A549 (cell line): Measurements from ENCODE around the gene IL17F.

Source experiments
- CEBPB ChIP-seq, 2 experiments: fragments of >200 bp in 1 of 2; sonication (Bioruptor Twin) in 1 of 2; formaldehyde crosslinking in 1 of 2; IDR thresholded peaks; 2 replicates each; pipeline ENCODE4 v1.6.1; 2012 to 2016
- ESRRA ChIP-seq: fragments of 150-350 bp; IDR thresholded peaks from 2 replicates; pipeline ENCODE4 v1.6.1; 2014; ENCODE audit warnings: mild to moderate bottlenecking, low read length, borderline replicate concordance
- HOXA7 ChIP-seq: fragments of 250-450 bp; sonication (Bioruptor Pico); IDR thresholded peaks from 2 replicates; pipeline ENCODE4 v1.5.0; 2020; ENCODE audit warnings: mild to moderate bottlenecking, moderate library complexity
- POLR2A ChIP-seq: IDR thresholded peaks from 2 replicates; pipeline ENCODE4 v1.6.1; 2012; ENCODE audit warnings: mild to moderate bottlenecking, low read length
- POLR2AphosphoS2 ChIP-seq: conservative IDR thresholded peaks from 2 replicates; pipeline ENCODE4 v1.6.1; 2012; ENCODE audit warnings: low read length, improper control_type of control experiment, inconsistent platforms
- TF ChIP-seq, protein P1 (sequence below): fragments of >200 bp; sonication (Bioruptor Twin); formaldehyde crosslinking; IDR thresholded peaks from 3 replicates; pipeline ENCODE4 v1.5.1; 2016
- TF ChIP-seq, protein P2 (sequence below): fragments of 250-450 bp; sonication (Bioruptor Pico); IDR thresholded peaks from 2 replicates; pipeline ENCODE4 v1.5.0; 2021; ENCODE audit warnings: mild to moderate bottlenecking, moderate library complexity, borderline replicate concordance

DNA sequence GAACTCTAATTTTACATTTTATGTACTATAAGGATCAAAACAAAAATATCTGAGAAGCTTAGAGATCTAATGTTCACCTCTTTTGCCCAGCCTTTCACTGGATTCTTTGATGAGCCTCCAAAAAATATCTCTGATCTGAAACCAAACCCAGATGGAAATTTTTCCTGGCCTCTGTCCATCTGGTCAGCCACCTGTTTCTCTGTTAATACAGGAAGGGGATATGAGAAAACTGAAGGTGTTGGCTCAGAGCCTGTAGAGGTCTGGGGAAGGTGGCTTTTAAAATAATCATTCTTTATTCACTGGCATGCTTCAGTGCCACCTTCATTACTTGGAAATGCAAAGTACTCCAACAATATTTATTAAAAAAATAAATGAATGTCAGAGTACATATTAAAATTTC lies 48.8 kb upstream of the IL17F start:
- TF ChIP-seq, protein P1, sequence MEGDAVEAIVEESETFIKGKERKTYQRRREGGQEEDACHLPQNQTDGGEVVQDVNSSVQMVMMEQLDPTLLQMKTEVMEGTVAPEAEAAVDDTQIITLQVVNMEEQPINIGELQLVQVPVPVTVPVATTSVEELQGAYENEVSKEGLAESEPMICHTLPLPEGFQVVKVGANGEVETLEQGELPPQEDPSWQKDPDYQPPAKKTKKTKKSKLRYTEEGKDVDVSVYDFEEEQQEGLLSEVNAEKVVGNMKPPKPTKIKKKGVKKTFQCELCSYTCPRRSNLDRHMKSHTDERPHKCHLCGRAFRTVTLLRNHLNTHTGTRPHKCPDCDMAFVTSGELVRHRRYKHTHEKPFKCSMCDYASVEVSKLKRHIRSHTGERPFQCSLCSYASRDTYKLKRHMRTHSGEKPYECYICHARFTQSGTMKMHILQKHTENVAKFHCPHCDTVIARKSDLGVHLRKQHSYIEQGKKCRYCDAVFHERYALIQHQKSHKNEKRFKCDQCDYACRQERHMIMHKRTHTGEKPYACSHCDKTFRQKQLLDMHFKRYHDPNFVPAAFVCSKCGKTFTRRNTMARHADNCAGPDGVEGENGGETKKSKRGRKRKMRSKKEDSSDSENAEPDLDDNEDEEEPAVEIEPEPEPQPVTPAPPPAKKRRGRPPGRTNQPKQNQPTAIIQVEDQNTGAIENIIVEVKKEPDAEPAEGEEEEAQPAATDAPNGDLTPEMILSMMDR, result no peak
- TF ChIP-seq POLR2AphosphoS2 (no peak), POLR2A (no peak), ESRRA (no peak), CEBPB (IDR thresholded peaks at IDR 0.05) (no peak), HOXA7 (CRISPR knock-in tag) (no peak)
- TF ChIP-seq, protein P2, sequence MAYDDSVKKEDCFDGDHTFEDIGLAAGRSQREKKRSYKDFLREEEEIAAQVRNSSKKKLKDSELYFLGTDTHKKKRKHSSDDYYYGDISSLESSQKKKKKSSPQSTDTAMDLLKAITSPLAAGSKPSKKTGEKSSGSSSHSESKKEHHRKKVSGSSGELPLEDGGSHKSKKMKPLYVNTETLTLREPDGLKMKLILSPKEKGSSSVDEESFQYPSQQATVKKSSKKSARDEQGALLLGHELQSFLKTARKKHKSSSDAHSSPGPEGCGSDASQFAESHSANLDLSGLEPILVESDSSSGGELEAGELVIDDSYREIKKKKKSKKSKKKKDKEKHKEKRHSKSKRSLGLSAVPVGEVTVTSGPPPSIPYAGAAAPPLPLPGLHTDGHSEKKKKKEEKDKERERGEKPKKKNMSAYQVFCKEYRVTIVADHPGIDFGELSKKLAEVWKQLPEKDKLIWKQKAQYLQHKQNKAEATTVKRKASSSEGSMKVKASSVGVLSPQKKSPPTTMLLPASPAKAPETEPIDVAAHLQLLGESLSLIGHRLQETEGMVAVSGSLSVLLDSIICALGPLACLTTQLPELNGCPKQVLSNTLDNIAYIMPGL (CRISPR knock-in tag), result no peak
